GM12864 (cell line): ENCODE measurements around the gene RAB30.

Source experiments
- DNase-seq: peaks from one replicate; pipeline ENCODE4 v3.0.0-alpha.2; 2011; ENCODE audit warnings: low read depth
- H3K4me3 ChIP-seq: 2 replicates; pipeline ENCODE4 v1.5.1; 2011; ENCODE audit warnings: mild to moderate bottlenecking, low read depth, low read length, control low read depth
- TF ChIP-seq, protein P1 (sequence below): IDR thresholded peaks from 2 replicates; pipeline ENCODE4 v1.5.1; 2011; ENCODE audit warnings: low read depth, mild to moderate bottlenecking, moderate library complexity, low read length, control low read depth, inconsistent platforms; ENCODE audit errors: missing control alignments

The RAB30 gene

DNA sequence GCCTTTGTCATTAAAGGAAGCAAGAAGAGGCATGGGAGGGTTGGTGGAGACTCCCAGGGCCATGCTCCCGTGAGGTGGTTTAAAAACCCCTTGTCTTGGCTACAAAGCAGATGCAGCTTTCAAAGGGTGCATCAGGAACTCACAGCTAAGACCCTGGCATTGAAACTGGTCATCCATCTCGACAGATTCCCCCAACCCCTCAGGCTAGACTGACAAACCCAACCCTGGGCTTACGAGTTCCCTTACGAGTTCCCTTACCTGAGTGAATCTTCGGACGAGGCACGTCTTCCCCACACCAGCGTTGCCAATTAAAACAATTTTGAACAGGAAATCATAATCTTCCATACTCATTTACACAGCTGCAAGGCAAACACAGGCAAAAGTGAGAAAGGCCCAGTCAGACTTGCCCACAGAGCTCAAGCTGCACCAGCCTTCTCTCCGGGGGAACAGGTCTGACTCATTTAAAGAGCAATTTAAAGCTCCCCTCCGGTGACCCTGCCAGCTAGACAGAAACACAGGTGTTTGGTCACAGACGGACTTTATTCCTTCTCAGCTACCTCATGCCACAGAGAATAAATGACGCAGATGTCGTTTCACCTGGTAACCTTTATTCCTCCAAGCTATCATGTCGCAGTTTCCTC, 74.6 kb downstream of the RAB30 start:
- TF ChIP-seq, protein P1, sequence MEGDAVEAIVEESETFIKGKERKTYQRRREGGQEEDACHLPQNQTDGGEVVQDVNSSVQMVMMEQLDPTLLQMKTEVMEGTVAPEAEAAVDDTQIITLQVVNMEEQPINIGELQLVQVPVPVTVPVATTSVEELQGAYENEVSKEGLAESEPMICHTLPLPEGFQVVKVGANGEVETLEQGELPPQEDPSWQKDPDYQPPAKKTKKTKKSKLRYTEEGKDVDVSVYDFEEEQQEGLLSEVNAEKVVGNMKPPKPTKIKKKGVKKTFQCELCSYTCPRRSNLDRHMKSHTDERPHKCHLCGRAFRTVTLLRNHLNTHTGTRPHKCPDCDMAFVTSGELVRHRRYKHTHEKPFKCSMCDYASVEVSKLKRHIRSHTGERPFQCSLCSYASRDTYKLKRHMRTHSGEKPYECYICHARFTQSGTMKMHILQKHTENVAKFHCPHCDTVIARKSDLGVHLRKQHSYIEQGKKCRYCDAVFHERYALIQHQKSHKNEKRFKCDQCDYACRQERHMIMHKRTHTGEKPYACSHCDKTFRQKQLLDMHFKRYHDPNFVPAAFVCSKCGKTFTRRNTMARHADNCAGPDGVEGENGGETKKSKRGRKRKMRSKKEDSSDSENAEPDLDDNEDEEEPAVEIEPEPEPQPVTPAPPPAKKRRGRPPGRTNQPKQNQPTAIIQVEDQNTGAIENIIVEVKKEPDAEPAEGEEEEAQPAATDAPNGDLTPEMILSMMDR = no peak
- H3K4me3 ChIP-seq = peak overlapping the region; percentile 27

GRCh38 chr11:82995754-82996398, 75.8 kb downstream of the RAB30 start:
- TF ChIP-seq, protein P1 = no peak
- no peak for DNase-seq
- peak overlapping the region; percentile 5; the same call in 1 of the 2 replicates for H3K4me3 ChIP-seq

More for the DNA sequence above, 74.6 kb downstream of the RAB30 start:
- DNase-seq = peak; percentile 75

GRCh38 chr11:82995235-82995634, 76.5 kb downstream of the RAB30 start:
- H3K4me3 ChIP-seq = no peak overlapping the region; the same call in 1 of the 2 replicates
- no peak for DNase-seq
- TF ChIP-seq, protein P1 = no peak

DNA sequence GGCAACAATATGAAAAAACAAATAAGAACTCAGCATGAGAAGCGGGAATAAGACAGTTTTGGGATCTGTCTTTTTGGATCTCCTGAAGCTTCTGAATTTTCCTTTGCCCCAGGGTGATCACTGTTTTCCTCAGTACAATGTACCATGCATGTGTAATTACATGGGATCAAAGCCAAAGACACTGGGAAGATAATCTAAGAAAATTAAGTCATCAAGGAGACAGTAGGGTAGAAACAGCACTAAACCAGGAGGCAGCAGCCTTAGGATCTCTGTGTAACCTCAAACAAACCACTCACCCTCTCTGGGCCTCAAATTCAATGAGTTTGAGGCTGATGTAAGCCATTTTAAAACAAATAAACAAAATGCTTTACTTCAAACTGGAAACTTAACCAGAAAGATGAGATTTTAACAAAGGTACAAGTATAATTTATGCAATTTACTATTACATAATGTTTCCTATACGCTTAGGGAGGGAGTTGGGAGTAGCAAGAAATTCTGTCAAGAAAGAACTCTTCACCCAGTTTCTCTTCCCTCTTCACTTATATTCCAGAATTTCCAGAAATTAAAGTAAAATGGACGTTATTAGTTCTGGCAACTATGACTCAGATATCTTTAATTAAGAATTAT, 77.0 kb downstream of the RAB30 start:
- DNase-seq = no peak
- TF ChIP-seq, protein P1 = no peak
- no peak overlapping the region for H3K4me3 ChIP-seq

GRCh38 chr11:82992223-82992622, 79.5 kb downstream of the RAB30 start:
- no peak overlapping the region for H3K4me3 ChIP-seq
- DNase-seq = no peak
- TF ChIP-seq, protein P1 = no peak

DNA sequence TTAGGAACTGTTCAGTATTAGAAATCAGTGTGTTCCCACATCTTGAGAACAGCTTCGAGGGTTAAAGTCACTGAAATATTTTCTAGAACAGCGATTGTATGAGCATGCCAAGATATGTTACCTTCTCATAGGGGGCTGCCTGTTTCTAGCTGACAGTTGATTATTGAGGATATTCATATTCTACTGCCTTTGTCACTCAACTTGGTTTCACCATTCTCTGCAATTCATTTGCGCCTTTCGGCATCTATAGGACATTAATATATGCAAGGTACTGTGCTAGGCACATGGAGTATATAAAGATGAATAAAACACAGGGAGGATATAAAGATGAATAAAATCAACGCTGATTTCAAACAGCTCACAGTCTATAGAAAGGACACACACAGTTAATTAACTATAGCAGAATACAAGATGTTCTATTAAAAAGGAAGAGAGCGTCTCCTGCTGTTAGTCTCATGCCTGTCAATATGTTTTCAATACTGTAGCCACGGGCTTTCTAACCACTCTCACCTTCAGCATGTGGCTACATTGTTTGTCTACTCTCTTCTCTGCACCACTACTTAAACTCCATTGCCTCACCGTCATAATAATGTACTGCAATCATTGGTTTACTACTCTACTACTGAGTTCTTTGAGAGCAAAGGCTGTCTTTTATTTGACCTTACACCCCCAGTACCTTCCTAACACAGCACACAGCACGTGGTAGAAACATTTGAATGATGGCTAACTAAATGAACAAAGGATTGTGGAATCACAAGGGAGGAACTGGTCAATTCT, 81.9 kb downstream of the RAB30 start:
- no peak overlapping the region for H3K4me3 ChIP-seq
- no peak for DNase-seq
- TF ChIP-seq, protein P1 = no peak
